BLaER1 (cell line): ENCODE results near the gene PLXNA4.

ENCODE experiments used
- H3K27ac ChIP-seq: shearing (Covaris generic); formaldehyde crosslinking; 2 replicates; pipeline ENCODE4 v1.8.1; 2022
- H3K27me3 ChIP-seq: shearing (Covaris generic); formaldehyde crosslinking; 2 replicates; pipeline ENCODE4 v1.8.1; 2022
- H3K36me3 ChIP-seq: shearing (Covaris generic); formaldehyde crosslinking; 2 replicates; pipeline ENCODE4 v1.8.1; 2022
- H3K4me1 ChIP-seq: shearing (Covaris generic); formaldehyde crosslinking; 2 replicates; pipeline ENCODE4 v1.8.1; 2022
- H3K4me2 ChIP-seq: shearing (Covaris generic); formaldehyde crosslinking; 2 replicates; pipeline ENCODE4 v1.8.1; 2022
- H3K4me3 ChIP-seq: shearing (Covaris generic); formaldehyde crosslinking; 2 replicates; pipeline ENCODE4 v1.8.1; 2022
- H3K9ac ChIP-seq: shearing (Covaris generic); formaldehyde crosslinking; 2 replicates; pipeline ENCODE4 v1.8.1; 2022
- H3K9me3 ChIP-seq: shearing (Covaris generic); formaldehyde crosslinking; 2 replicates; pipeline ENCODE4 v1.8.1; 2022
- H4K20me1 ChIP-seq: shearing (Covaris generic); formaldehyde crosslinking; 2 replicates; pipeline ENCODE4 v1.8.1; 2022
- Cebpa-rat ChIP-seq: shearing (Covaris generic); IDR thresholded peaks from 2 replicates; pipeline ENCODE4 v1.8.1; 2022

PLXNA4 gene

DNA sequence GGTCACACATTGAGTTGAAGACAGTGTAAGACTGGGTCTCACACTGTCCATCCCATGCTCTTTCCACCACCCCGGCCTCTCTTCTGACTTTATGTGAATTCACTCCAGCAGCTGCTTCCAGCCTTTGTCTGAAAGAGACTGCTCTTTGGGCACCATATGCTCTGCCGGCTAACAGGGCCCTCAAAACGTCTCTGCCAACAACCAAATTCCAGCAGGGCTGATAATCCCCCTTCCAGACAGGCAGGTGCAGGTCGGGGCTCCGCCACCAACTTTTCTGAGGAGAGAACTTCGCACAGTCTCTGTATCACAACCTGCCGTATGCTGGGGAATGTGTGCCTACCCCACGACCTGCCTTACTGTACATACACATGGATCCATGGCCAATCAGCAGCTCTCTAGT lies 64.3 kb downstream of the PLXNA4 start:
- Histone ChIP-seq H3K36me3 (no peaks in the 10 kb centered on the region), H3K4me2 (no peak overlapping the region), H3K4me1 (peaks cover 37% of the 10 kb centered on the region), H4K20me1 (no peaks in the 10 kb centered on the region), H3K9ac (no peak overlapping the region), H3K27ac (no peak overlapping the region), H3K27me3 (no peaks in the 10 kb centered on the region), H3K4me3 (no peak overlapping the region), H3K9me3 (no peaks in the 10 kb centered on the region)
- TF ChIP-seq Cebpa-rat, result no peak

DNA sequence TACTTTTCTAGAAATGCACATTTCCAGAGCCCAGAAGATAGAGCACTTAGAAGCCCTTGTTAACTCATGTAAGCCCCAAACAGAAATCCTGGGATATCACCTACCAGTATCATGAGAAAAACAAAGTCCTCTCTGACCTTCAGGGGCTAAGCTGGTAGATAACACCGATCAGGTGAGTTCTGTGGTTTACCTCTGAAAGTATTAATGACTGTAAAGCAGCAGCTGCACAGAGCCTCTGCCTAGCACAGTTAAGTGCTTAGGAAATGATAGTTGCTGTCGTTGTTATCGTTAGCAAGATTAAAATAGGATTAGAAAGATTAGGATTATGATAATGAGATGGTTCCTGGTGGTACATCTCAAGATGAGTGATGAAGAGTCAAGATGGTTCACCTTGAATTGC lies 64.9 kb downstream of the PLXNA4 start:
- Histone ChIP-seq H3K9ac (no peak overlapping the region), H3K9me3 (no peaks in the 10 kb centered on the region), H3K4me3 (no peak overlapping the region), H3K4me1 (peaks cover 37% of the 10 kb centered on the region), H3K27ac (no peak overlapping the region), H3K4me2 (peak overlapping the region; percentile 83; the same call in 1 of the 2 replicates), H3K27me3 (no peaks in the 10 kb centered on the region), H4K20me1 (no peaks in the 10 kb centered on the region), H3K36me3 (no peaks in the 10 kb centered on the region)
- no peak for TF ChIP-seq Cebpa-rat

DNA sequence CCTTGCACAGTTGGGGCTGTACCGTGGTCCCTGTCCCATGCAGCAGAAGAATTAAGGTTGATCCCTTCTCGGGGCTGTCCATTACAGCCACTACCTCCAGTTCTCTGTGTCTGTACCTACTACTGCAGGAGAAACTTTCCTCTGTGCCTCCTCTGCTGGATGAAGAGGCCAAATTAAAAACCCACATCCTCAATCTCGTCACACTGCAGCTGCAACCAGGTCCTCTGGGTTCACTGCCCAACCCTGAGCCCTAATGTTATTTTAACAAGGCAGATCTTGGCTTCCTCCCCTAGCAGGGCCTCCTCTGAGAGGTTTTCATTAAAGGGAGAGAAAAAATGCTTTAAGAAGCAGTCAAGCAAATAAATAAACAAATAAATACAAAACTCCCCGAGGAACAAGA lies 66.6 kb downstream of the PLXNA4 start:
- H3K9ac ChIP-seq, result no peak overlapping the region; the same call in 1 of the 2 replicates
- no peaks in the 10 kb centered on the region for H4K20me1 ChIP-seq
- H3K4me2 ChIP-seq, result peak overlapping the region; percentile 83
- no peaks in the 10 kb centered on the region for H3K27me3 ChIP-seq
- TF ChIP-seq Cebpa-rat, result no peak
- no peak overlapping the region for H3K4me3 ChIP-seq
- H3K4me1 ChIP-seq, result peaks cover 51% of the 10 kb centered on the region
- no peaks in the 10 kb centered on the region for H3K9me3 ChIP-seq
- H3K27ac ChIP-seq, result peak overlapping the region; percentile 56
- no peaks in the 10 kb centered on the region for H3K36me3 ChIP-seq

- Histone ChIP-seq H3K4me1 (peaks cover 59% of the 10 kb centered on the region), H3K36me3 (no peaks in the 10 kb centered on the region), H3K27ac (peak overlapping the region; percentile 56; the same call in 1 of the 2 replicates), H3K9me3 (no peaks in the 10 kb centered on the region), H4K20me1 (no peaks in the 10 kb centered on the region), H3K27me3 (no peaks in the 10 kb centered on the region), H3K9ac (no peak overlapping the region), H3K4me2 (peak overlapping the region; percentile 83), H3K4me3 (no peak overlapping the region)
- TF ChIP-seq Cebpa-rat, result no peak
Measured at GRCh38 chr7:132508724-132509353, 67.4 kb downstream of the PLXNA4 start.

DNA sequence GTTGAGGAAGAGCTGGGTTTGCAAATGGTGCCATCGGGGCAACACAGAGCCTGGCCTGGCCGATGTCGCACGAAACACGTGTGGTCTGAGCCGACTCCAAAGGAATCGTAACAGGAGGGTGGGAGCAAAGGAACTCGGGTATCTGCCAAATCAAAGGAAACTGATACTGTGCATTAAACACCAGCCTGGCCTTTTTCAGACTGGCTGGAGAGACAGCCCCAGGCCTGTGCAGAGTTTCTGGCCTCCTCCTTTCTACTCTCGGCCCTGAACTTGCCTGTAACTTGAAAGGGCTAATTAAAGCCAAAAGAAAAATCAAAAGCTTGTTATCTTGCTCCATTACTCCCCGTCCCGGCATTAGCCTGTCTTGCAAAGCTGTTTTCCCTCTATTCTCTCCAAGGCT lies 71.4 kb downstream of the PLXNA4 start:
- H3K27ac ChIP-seq, result peak overlapping the region; percentile 43; the same call in 1 of the 2 replicates
- H3K9ac ChIP-seq, result no peak overlapping the region
- H3K4me3 ChIP-seq, result no peak overlapping the region
- no peaks in the 10 kb centered on the region for H4K20me1 ChIP-seq
- H3K36me3 ChIP-seq, result no peaks in the 10 kb centered on the region
- H3K9me3 ChIP-seq, result no peaks in the 10 kb centered on the region
- H3K4me2 ChIP-seq, result peak overlapping the region; percentile 66
- H3K4me1 ChIP-seq, result peaks cover 52% of the 10 kb centered on the region
- no peak for TF ChIP-seq Cebpa-rat
- H3K27me3 ChIP-seq, result no peaks in the 10 kb centered on the region

DNA sequence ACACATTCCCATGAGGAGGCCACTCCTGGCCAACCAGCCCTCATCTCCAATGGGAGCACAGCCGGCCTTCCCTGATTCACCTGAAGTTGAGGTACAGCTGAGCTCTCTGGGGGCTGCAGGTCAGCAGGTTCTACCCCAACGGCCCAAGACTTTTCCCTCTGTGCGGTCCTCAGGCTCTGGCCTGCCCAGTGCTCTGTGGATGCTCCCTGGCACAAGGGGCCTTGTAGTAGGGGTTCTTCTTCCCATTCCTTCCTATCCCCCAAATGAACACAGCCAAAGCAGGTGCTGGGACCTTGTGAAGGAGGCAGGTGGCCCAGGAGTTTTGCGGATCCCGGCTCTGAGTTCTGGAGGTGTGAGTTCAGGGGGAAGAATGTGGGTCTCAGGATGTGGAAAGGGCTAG lies 72.2 kb downstream of the PLXNA4 start:
- Histone ChIP-seq H3K4me2 (peak overlapping the region; percentile 66), H3K9me3 (no peaks in the 10 kb centered on the region), H3K36me3 (no peaks in the 10 kb centered on the region), H4K20me1 (no peaks in the 10 kb centered on the region), H3K4me1 (peaks cover 49% of the 10 kb centered on the region), H3K27ac (peak overlapping the region; percentile 43; the same call in 1 of the 2 replicates), H3K9ac (no peak overlapping the region), H3K27me3 (no peaks in the 10 kb centered on the region), H3K4me3 (no peak overlapping the region)
- TF ChIP-seq Cebpa-rat, result no peak

- H3K4me1 ChIP-seq, result peaks cover 46% of the 10 kb centered on the region
- H3K36me3 ChIP-seq, result no peaks in the 10 kb centered on the region
- H3K27ac ChIP-seq, result no peak overlapping the region
- H3K9ac ChIP-seq, result no peak overlapping the region
- no peaks in the 10 kb centered on the region for H4K20me1 ChIP-seq
- H3K27me3 ChIP-seq, result no peaks in the 10 kb centered on the region
- H3K4me3 ChIP-seq, result no peak overlapping the region
- no peaks in the 10 kb centered on the region for H3K9me3 ChIP-seq
- H3K4me2 ChIP-seq, result peak overlapping the region; percentile 66
- no peak for TF ChIP-seq Cebpa-rat
Measured at GRCh38 chr7:132503415-132503814, 72.9 kb downstream of the PLXNA4 start.

DNA sequence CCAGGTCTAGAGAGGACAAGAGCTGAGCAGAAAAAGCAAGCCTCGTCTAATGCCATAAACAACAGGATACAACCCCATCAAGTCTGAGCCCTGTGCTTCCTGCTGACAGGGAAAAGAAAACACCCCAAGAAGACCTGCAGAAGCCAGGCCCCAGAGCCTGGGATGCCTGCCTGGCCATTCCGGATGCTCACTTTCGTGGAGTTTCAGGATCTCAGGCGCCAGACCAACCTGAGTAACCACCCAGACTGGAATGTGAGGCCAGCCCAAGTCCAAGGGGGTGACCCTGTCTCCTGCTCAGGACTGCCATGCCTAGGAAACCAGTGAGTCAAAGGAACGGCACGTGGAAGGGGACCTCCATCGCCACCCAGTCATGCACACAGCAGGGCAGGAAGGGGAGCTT lies 74.3 kb downstream of the PLXNA4 start:
- Histone ChIP-seq H3K36me3 (no peaks in the 10 kb centered on the region), H4K20me1 (no peaks in the 10 kb centered on the region), H3K27me3 (no peaks in the 10 kb centered on the region), H3K9me3 (no peaks in the 10 kb centered on the region), H3K27ac (no peak overlapping the region), H3K4me3 (no peak overlapping the region), H3K9ac (no peak overlapping the region), H3K4me2 (no peak overlapping the region), H3K4me1 (peaks cover 41% of the 10 kb centered on the region)
- no peak for TF ChIP-seq Cebpa-rat

DNA sequence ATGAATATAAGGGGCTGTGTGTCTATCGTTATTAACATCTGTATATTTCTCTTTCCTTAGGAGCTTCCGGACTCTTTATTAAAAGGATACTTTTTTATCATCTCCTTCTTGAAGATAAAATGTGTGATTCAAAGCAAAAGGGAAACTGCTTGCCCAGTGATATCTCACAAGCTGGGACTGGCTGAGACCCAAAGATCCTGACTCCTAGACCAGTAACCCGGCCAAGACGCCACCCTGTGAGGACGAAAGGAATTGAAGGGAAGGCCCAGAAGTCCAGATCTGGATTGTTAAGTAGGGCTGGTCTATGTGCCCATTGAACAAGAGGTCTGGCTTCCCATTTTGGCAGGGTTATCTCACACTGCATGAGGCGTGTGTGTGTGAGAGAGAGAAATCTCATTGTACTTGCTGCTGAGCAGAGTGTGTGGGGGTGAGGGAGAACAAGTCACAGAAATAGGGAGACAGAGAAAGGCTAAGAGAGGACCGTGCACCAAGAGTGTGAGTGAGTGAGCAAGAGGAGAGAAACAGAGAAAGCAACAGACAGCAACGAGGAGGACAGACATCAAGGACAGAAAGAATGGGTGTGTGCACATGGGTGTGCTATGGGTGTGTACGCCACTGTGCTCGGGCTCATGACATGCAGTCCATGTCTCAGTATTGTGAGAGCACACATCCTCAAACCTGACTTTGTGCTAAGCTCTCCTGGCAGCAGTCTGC lies 75.4 kb downstream of the PLXNA4 start:
- no peak overlapping the region for H3K27ac ChIP-seq
- no peak overlapping the region for H3K9ac ChIP-seq
- H3K4me3 ChIP-seq, result no peak overlapping the region
- peaks cover 41% of the 10 kb centered on the region for H3K4me1 ChIP-seq
- no peaks in the 10 kb centered on the region for H3K36me3 ChIP-seq
- no peaks in the 10 kb centered on the region for H3K9me3 ChIP-seq
- no peak overlapping the region for H3K4me2 ChIP-seq
- TF ChIP-seq Cebpa-rat, result no peak
- no peaks in the 10 kb centered on the region for H3K27me3 ChIP-seq
- no peaks in the 10 kb centered on the region for H4K20me1 ChIP-seq

DNA sequence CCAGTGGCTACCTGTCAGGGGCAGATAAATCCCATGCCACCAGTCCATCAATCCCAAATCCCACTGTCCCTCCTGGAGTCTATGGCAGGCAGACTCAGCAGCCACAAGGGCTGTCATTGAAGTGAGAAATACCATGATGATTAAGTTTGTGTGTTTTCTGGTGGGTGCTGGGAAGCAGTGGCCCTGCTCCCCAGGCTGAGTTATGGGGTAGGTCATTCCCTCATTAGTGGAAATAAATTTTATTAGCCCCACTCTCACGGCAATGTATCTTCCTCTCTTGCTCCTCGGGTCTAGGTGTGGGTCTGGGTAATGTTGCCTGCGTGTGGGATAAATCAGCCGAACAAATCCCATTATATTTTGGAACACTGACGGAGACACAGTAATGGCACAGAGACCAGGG lies 76.8 kb downstream of the PLXNA4 start:
- no peak overlapping the region for H3K27ac ChIP-seq
- H3K9ac ChIP-seq, result no peak overlapping the region
- H3K4me1 ChIP-seq, result peaks cover 31% of the 10 kb centered on the region
- H3K27me3 ChIP-seq, result no peaks in the 10 kb centered on the region
- H3K4me2 ChIP-seq, result peak overlapping the region; percentile 32
- no peaks in the 10 kb centered on the region for H4K20me1 ChIP-seq
- H3K36me3 ChIP-seq, result no peaks in the 10 kb centered on the region
- H3K4me3 ChIP-seq, result no peak overlapping the region
- no peak for TF ChIP-seq Cebpa-rat
- H3K9me3 ChIP-seq, result no peaks in the 10 kb centered on the region
